Sigmoid colon (tissue), 7 donors: ENCODE data around the gene VILL. TPM values are rescaled to one million over a fixed set of nuclear protein-coding genes. Genes with fewer than 3 reads are reported as not detected.

Source experiments
- DNase-seq: peaks from one replicate; pipeline ENCODE4 v3.0.0-alpha.2; 2019
- H3K27ac ChIP-seq, 4 donors: fragments of 200-600 bp; sonication (generic); one replicate each; pipeline ENCODE4 v1.5.1; 2016 to 2019; ENCODE audit warnings: mild to moderate bottlenecking in 1 of 4
- H3K27me3 ChIP-seq, 3 donors: fragments of 200-600 bp; sonication (generic); one replicate each; pipeline ENCODE4 v1.5.1; 2019; ENCODE audit warnings: mild to moderate bottlenecking in 1 of 3
- H3K36me3 ChIP-seq, 4 donors: fragments of 200-600 bp; sonication (generic); one replicate each; pipeline ENCODE4 v1.5.1; 2016 to 2019
- H3K4me1 ChIP-seq, 4 donors: fragments of 200-600 bp; sonication (generic); one replicate each; pipeline ENCODE4 v1.5.1; 2017 to 2019
- H3K4me3 ChIP-seq, 4 donors: fragments of 200-600 bp; sonication (generic); one replicate each; pipeline ENCODE4 v1.5.1; 2017 to 2019; ENCODE audit warnings: mild to moderate bottlenecking in 2 of 4, moderate library complexity in 1 of 4
- H3K9me3 ChIP-seq, 4 donors: fragments of 200-600 bp in 3 of 4; sonication (generic) in 3 of 4; one replicate each; pipeline versions ENCODE4 v1.5.1 to v1.6.1; 2013 to 2019
- CTCF ChIP-seq, 4 experiments: fragments of 450-650 bp in 3 of 4; fragments of 200-600 bp in 1 of 4; IDR thresholded peaks; one replicate each; pipeline ENCODE4 v1.5.1; 2016 to 2019; ENCODE audit warnings: antibody characterized with exemption in 4 of 4, mild to moderate bottlenecking in 3 of 4, moderate library complexity in 2 of 4
- EP300 ChIP-seq, 4 donors: sonication (generic); formaldehyde crosslinking; IDR thresholded peaks; one replicate each; pipeline ENCODE4 v1.6.1; 2017; ENCODE audit warnings: antibody characterized with exemption in 4 of 4
- POLR2A ChIP-seq, 2 donors: fragments of 450-650 bp; IDR thresholded peaks; one replicate each; pipeline ENCODE4 v1.6.1; 2016; ENCODE audit warnings: antibody characterized with exemption in 2 of 2, mild to moderate bottlenecking in 2 of 2, moderate library complexity in 2 of 2
- POLR2AphosphoS5 ChIP-seq, 4 donors: sonication (generic); formaldehyde crosslinking; IDR thresholded peaks; one replicate each; pipeline ENCODE4 v1.6.1; 2017; ENCODE audit warnings: antibody characterized with exemption in 4 of 4
- WGBS, 2 donors: extraction: QIAGEN DNeasy Blood & Tissue Kit; methylation state at CpG; one replicate each; pipeline ENCODE4 v1.1.7; 2013; 5-methylcytosine and 5-hydroxymethylcytosine counted together
- intact Hi-C: fragments of 100-400 bp; cut with DNase I; formaldehyde crosslinking; loops from one replicate; pipeline ENCODE4 v1.15.1; 2023
- polyA plus RNA-seq, 3 donors: library from polyadenylated mRNA; stranded (reverse); fragments of 200-250 nt; gene quantifications; one replicate each; pipeline ENCODE4 v1.2.3, GENCODE V29; 2013
- total RNA-seq, 4 donors: library from RNA; depleted of rRNA; stranded (reverse); fragments of >200 nt; gene quantifications; one replicate each; pipeline ENCODE4 v1.1.0, GENCODE V29; 2016
- donor health status: healthy with polysubstance abuse.
- donor health status: Bipolar disorder and iron deficiency.
- donor health status: healthy.

Gene VILL
- total and polyA plus RNA-seq, 7 donors, result 5.3 to 175 (median 8.3) TPM

DNA sequence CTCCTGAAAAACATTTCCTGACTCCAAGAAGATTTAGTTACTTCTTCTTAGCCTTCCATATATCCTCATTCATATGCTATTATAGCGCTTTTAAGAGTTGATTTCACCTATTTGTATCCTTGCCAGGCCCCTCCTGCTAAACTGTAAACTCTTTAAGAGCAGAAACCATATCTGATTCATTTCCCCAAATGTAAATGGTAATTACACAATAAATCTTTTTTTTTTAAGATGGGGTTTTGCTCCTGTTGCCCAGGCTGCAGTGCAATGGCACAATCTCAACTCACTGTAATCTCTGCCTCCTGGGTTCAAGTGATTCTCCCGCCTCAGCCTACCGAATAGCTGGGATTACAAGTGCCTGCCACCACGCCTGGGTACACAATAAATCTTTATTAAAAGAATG is 52.9 kb downstream of the VILL start:
- intact Hi-C loops, result no loop called here
- no peak for TF ChIP-seq EP300 (IDR thresholded peaks at IDR 0.05)
- TF ChIP-seq CTCF (IDR thresholded peaks at IDR 0.05), result no peak
- no peak for TF ChIP-seq POLR2A (IDR thresholded peaks at IDR 0.05)
- no peak for TF ChIP-seq POLR2AphosphoS5 (IDR thresholded peaks at IDR 0.05)
- Histone ChIP-seq H3K4me3 (no peak overlapping the region), H3K27ac (no peak overlapping the region), H3K4me1 (peaks cover 0 to 16% (median 13%) of the 10 kb centered on the region in 4 donors), H3K27me3 (peaks cover 0 to 5% (median 0%) of the 10 kb centered on the region in 3 donors), H3K9me3 (no peaks in the 10 kb centered on the region), H3K36me3 (no peaks in the 10 kb centered on the region)
- DNase-seq, result no peak
- WGBS, 2 donors, result 40 to 68% methylated on average over 4 of the region's 4 CpGs

DNA sequence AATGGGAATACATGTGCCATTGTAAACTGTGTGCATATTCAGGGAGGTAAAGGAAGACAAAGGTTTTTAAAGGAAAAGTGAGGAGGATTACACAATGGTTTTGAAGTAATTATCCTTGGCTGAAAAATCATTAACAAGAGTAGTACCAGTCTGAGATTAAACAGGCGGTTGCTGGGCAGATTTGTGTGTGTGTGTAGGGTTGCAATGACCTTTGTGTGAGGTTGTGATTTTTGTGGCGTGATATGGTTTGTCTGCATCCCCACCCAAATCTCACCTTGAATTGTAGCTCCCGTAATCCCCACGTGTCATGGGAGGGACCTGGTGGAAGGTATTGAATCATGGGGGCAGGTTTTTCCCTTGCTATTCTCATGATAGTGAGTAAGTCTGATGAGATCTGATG is 55.4 kb downstream of the VILL start:
- no peak for DNase-seq
- no peaks in the 10 kb centered on the region for H3K9me3 ChIP-seq
- no peak for TF ChIP-seq CTCF (IDR thresholded peaks at IDR 0.05)
- H3K4me1 ChIP-seq, result no peaks in the 10 kb centered on the region
- H3K27me3 ChIP-seq, result no peaks in the 10 kb centered on the region
- 60 to 85% methylated on average over 4 of the region's 4 CpGs for WGBS, 2 donors
- H3K36me3 ChIP-seq, result no peaks in the 10 kb centered on the region
- H3K4me3 ChIP-seq, result no peak overlapping the region
- intact Hi-C loops, result no loop called here
- no peak overlapping the region for H3K27ac ChIP-seq

- H3K27ac ChIP-seq, result no peak overlapping the region
- no peaks in the 10 kb centered on the region for H3K4me1 ChIP-seq
- H3K9me3 ChIP-seq, result no peaks in the 10 kb centered on the region
- no peaks in the 10 kb centered on the region for H3K27me3 ChIP-seq
- no peak for DNase-seq
- 89 to 96% methylated on average over 2 of the region's 2 CpGs for WGBS, 2 donors
- no peak for TF ChIP-seq POLR2A (IDR thresholded peaks at IDR 0.05)
- TF ChIP-seq CTCF (IDR thresholded peaks at IDR 0.05), result no peak
- TF ChIP-seq POLR2AphosphoS5 (IDR thresholded peaks at IDR 0.05), result no peak
- TF ChIP-seq EP300 (IDR thresholded peaks at IDR 0.05), result no peak
- no peaks in the 10 kb centered on the region for H3K36me3 ChIP-seq
- intact Hi-C loops, result no loop called here
- no peak overlapping the region for H3K4me3 ChIP-seq
Measured at GRCh38 chr3:38046821-38047220, 56.2 kb downstream of the VILL start.

DNA sequence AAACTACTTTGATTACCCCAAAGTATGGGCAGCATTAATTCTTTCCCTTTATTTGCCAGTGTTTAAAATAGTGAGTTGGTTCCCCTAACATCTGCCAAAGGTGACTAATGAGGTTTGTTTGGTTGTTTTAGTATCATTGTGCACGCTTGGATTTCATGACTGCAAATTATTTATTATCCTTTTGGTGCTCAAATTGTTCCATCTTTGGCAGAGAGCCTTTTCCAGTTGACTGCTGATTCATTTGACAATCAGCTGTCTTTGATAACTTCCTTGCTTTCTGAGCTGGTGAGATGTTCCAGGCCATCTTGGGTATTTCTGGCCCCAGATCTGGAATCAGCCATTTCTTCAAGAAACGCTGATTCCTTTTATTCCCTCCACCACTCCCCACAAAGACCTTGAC is 57.3 kb downstream of the VILL start:
- Histone ChIP-seq H3K27me3 (no peaks in the 10 kb centered on the region), H3K36me3 (no peaks in the 10 kb centered on the region), H3K4me1 (no peaks in the 10 kb centered on the region), H3K4me3 (no peak overlapping the region), H3K27ac (no peak overlapping the region), H3K9me3 (no peaks in the 10 kb centered on the region)
- WGBS, 2 donors, result 79 to 86% methylated on average over 2 of the region's 2 CpGs
- intact Hi-C loops, result no loop called here
- no peak for TF ChIP-seq POLR2AphosphoS5 (IDR thresholded peaks at IDR 0.05)
- no peak for TF ChIP-seq POLR2A (IDR thresholded peaks at IDR 0.05)
- TF ChIP-seq EP300 (IDR thresholded peaks at IDR 0.05), result no peak
- TF ChIP-seq CTCF (IDR thresholded peaks at IDR 0.05), result no peak
- no peak for DNase-seq

GRCh38 chr3:38049358-38050126 is 59.0 kb downstream of the VILL start:
- intact Hi-C loops, result no loop called here

More at GRCh38 chr3:38049358-38050126, 59.0 kb downstream of the VILL start:
- no peaks in the 10 kb centered on the region for H3K27me3 ChIP-seq
- H3K9me3 ChIP-seq, result no peaks in the 10 kb centered on the region
- H3K27ac ChIP-seq, result no peak overlapping the region
- TF ChIP-seq POLR2AphosphoS5 (IDR thresholded peaks at IDR 0.05), result no peak
- no peak for TF ChIP-seq POLR2A (IDR thresholded peaks at IDR 0.05)
- no peak for TF ChIP-seq CTCF (IDR thresholded peaks at IDR 0.05)
- TF ChIP-seq EP300 (IDR thresholded peaks at IDR 0.05), result no peak
- H3K36me3 ChIP-seq, result no peaks in the 10 kb centered on the region
- DNase-seq, result no peak
- no peaks in the 10 kb centered on the region for H3K4me1 ChIP-seq
- H3K4me3 ChIP-seq, result no peak overlapping the region
- WGBS, 2 donors, result 91 to 94% methylated on average over 4 of the region's 4 CpGs
